ENCODE measurements around the gene GATD1. TPM values are rescaled to one million over a fixed set of nuclear protein-coding genes. Genes with fewer than 3 reads are reported as not detected.

GATD1 gene
- total RNA-seq, 3 donors from 2014 or later: 48.3 to 49.8 (median 49.7) TPM

Other genes with a start within 250 kb of the GATD1 start
- gene HRAS, start 241.9 kb downstream of the GATD1 start, total RNA-seq: 100 to 1,000 TPM in 1 of 3 donors, 10 to 100 TPM in 2; 92.2 to 108 (median 95.0) TPM
- 1 to 10 TPM; 1.4 to 2.7 (median 1.7) TPM for gene LRRC56, start 240.0 kb downstream of the GATD1 start, total RNA-seq
- 1 to 10 TPM in 2 of 3 donors, under 1 TPM in 1; 0.71 to 1.3 (median 1.1) TPM for gene LMNTD2, start 216.7 kb downstream of the GATD1 start, total RNA-seq
- 10 to 100 TPM; 15.1 to 17.4 (median 16.1) TPM for gene RASSF7, start 216.5 kb downstream of the GATD1 start, total RNA-seq
- gene PHRF1, start 201.0 kb downstream of the GATD1 start, total RNA-seq: 10 to 100 TPM; 57.7 to 59.2 (median 57.7) TPM
- gene IRF7, start 161.5 kb downstream of the GATD1 start, total RNA-seq: 10 to 100 TPM; 16.3 to 26.7 (median 17.7) TPM
- gene CDHR5, start 152.5 kb downstream of the GATD1 start, total RNA-seq: not detected
- not detected for gene SCT, start 150.3 kb downstream of the GATD1 start, total RNA-seq
- under 1 TPM in 2 of 3 donors, not detected in 1; 0.13 to 0.28 TPM for gene DRD4, start 140.2 kb downstream of the GATD1 start, total RNA-seq
- gene DEAF1, start 82.3 kb downstream of the GATD1 start, total RNA-seq: 10 to 100 TPM; 53.1 to 59.6 (median 54.5) TPM
- 1 to 10 TPM; 6.8 to 7.5 (median 7.0) TPM for gene TMEM80, start 81.7 kb downstream of the GATD1 start, total RNA-seq
- 10 to 100 TPM in 1 of 3 donors, 1 to 10 TPM in 2; 5.2 to 13.0 (median 7.0) TPM for gene EPS8L2, start 71.3 kb downstream of the GATD1 start, total RNA-seq
- gene TALDO1, start 30.0 kb downstream of the GATD1 start, total RNA-seq: 100 to 1,000 TPM; 281 to 316 (median 313) TPM
- gene CEND1, start 12.6 kb upstream of the GATD1 start, total RNA-seq: 1 to 10 TPM; 1.6 to 1.8 (median 1.7) TPM
- 100 to 1,000 TPM; 156 to 166 (median 161) TPM for gene SLC25A22, start 20.8 kb upstream of the GATD1 start, total RNA-seq
- 10 to 100 TPM; 12.6 to 18.4 (median 17.5) TPM for gene PIDD1, start 27.7 kb upstream of the GATD1 start, total RNA-seq
- gene RPLP2, start 32.5 kb upstream of the GATD1 start, total RNA-seq: 1,000 to 10,000 TPM; 3,528 to 3,995 (median 3,711) TPM
- 10 to 100 TPM; 55.5 to 62.4 (median 60.2) TPM for gene PNPLA2, start 41.4 kb upstream of the GATD1 start, total RNA-seq
- under 1 TPM; 0.18 to 0.30 (median 0.28) TPM for gene CRACR2B, start 50.4 kb upstream of the GATD1 start, total RNA-seq
- 10 to 100 TPM; 33.5 to 39.2 (median 35.6) TPM for gene CD151, start 55.5 kb upstream of the GATD1 start, total RNA-seq
- gene POLR2L, start 65.0 kb upstream of the GATD1 start, total RNA-seq: 100 to 1,000 TPM; 167 to 183 (median 174) TPM
- gene TSPAN4, start 65.4 kb upstream of the GATD1 start, total RNA-seq: 1 to 10 TPM; 4.6 to 6.0 (median 5.7) TPM
- 100 to 1,000 TPM; 102 to 115 (median 104) TPM for gene CHID1, start 133.3 kb upstream of the GATD1 start, total RNA-seq
- gene AP2A2, start 148.4 kb upstream of the GATD1 start, total RNA-seq: 10 to 100 TPM; 30.4 to 41.7 (median 38.0) TPM

Measured in activated T-cell treated with anti-CD3 and anti-CD28 coated beads, Interleukin-2, amount 50 U/mL, for 4 hours (primary cell).